MCF 10A (cell line): Measurements from ENCODE around the gene MEIS2. TPM values are rescaled to one million over a fixed set of nuclear protein-coding genes. Genes with fewer than 3 reads are reported as not detected.

ENCODE experiments used
- BruUV-seq: library from RNA; stranded (reverse); fragments of 400-500 nt; replicated peaks from 2 replicates; lab custom pipeline; 2021; lab: Mats Ljungman, UMichigan
- CTCF ChIA-PET: fragments of 300-600 bp; sonication (Branson Sonifier 250); formaldehyde crosslinking; extraction: SDS; loops from one replicate; lab custom pipeline; 2021; ENCODE audit warnings: antibody characterized with exemption, inconsistent platforms; lab: Yijun Ruan, JAX
- POLR2A ChIA-PET: fragments of 300-600, 350-650 bp; sonication (Branson Sonifier 250); formaldehyde crosslinking; extraction: SDS; loops from one replicate; lab custom pipeline; 2020; ENCODE audit warnings: antibody characterized with exemption, inconsistent platforms; lab: Yijun Ruan, JAX
- DNase-seq: peaks from one replicate; pipeline ENCODE4 v3.0.0-alpha.2; 2018; ENCODE audit not compliant: unreplicated experiment
- H3K27ac Mint-ChIP-seq: one replicate; pipeline ENCODE4 v1.8.0; 2022; ENCODE audit warnings: mild to moderate bottlenecking, low read depth, mixed read lengths; ENCODE audit not compliant: unreplicated experiment
- H3K27me3 Mint-ChIP-seq: one replicate; pipeline ENCODE4 v1.8.0; 2022; ENCODE audit warnings: mixed read lengths; ENCODE audit not compliant: insufficient read depth, unreplicated experiment
- H3K36me3 Mint-ChIP-seq: one replicate; pipeline ENCODE4 v1.8.0; 2022; ENCODE audit warnings: mild to moderate bottlenecking, moderate library complexity, mixed read lengths; ENCODE audit not compliant: insufficient read depth, unreplicated experiment
- H3K4me1 Mint-ChIP-seq: one replicate; pipeline ENCODE4 v1.8.0; 2022; ENCODE audit warnings: mixed read lengths; ENCODE audit not compliant: insufficient read depth, unreplicated experiment
- H3K4me3 Mint-ChIP-seq: one replicate; pipeline ENCODE4 v1.8.0; 2022; ENCODE audit warnings: mild to moderate bottlenecking, moderate library complexity, mixed read lengths; ENCODE audit not compliant: unreplicated experiment
- H3K9me3 Mint-ChIP-seq: one replicate; pipeline ENCODE4 v1.8.0; 2022; ENCODE audit warnings: mixed read lengths; ENCODE audit not compliant: unreplicated experiment
- CTCF ChIP-seq: fragments of 200-600 bp; IDR thresholded peaks from one replicate; pipeline ENCODE4 v1.8.0; 2022; ENCODE audit warnings: antibody characterized with exemption, mild to moderate bottlenecking; ENCODE audit not compliant: unreplicated experiment
- intact Hi-C: fragments of 100-400 bp; cut with micrococcal nuclease; formaldehyde crosslinking; loops from 2 replicates; pipeline ENCODE4 v1.14.1; 2022
- total RNA-seq: library from RNA; stranded (reverse); gene quantifications from 2 replicates; pipeline ENCODE4 v1.2.3, GENCODE V29; 2022

Gene MEIS2
- total RNA-seq, 1 experiment from 2014 or later = 6.9 TPM

GRCh38 chr15:36940219-36940618, 160.1 kb downstream of the MEIS2 start:
- CTCF ChIA-PET = no interaction called here

GRCh38 chr15:36938764-36939163, 161.6 kb downstream of the MEIS2 start:
- no peak overlapping the region for H3K4me3 Mint-ChIP-seq
- intact Hi-C loops = no loop called here
- no peak for TF ChIP-seq CTCF
- no peaks in the 10 kb centered on the region for H3K4me1 Mint-ChIP-seq
- ChIA-PET POLR2A (no interaction called here), CTCF (interaction anchor here (0.8 kb wide), 1 partner anchor 421 kb away, joined by 4 read pairs; no protein-coding TSS in a partner anchor)
- H3K27me3 Mint-ChIP-seq = no peaks in the 10 kb centered on the region
- no peaks in the 10 kb centered on the region for H3K36me3 Mint-ChIP-seq
- no peaks in the 10 kb centered on the region for H3K9me3 Mint-ChIP-seq
- no peak for DNase-seq
- BruUV-seq = no TSS peak
- H3K27ac Mint-ChIP-seq = no peak overlapping the region

More at GRCh38 chr15:36940219-36940618, 160.1 kb downstream of the MEIS2 start:
- DNase-seq = no peak
- POLR2A ChIA-PET = interaction anchor here (0.6 kb wide), 1 partner anchor 68 kb away, joined by 3 read pairs; no protein-coding TSS in a partner anchor
- no peaks in the 10 kb centered on the region for H3K4me1 Mint-ChIP-seq
- no peak overlapping the region for H3K27ac Mint-ChIP-seq
- no peak overlapping the region for H3K4me3 Mint-ChIP-seq
- intact Hi-C loops = no loop called here
- H3K27me3 Mint-ChIP-seq = no peaks in the 10 kb centered on the region
- TF ChIP-seq CTCF = no peak
- BruUV-seq = no TSS peak
- H3K36me3 Mint-ChIP-seq = no peaks in the 10 kb centered on the region
- H3K9me3 Mint-ChIP-seq = no peaks in the 10 kb centered on the region

GRCh38 chr15:36938131-36938530, 162.2 kb downstream of the MEIS2 start:
- no peaks in the 10 kb centered on the region for H3K9me3 Mint-ChIP-seq
- TF ChIP-seq CTCF = no peak
- no peaks in the 10 kb centered on the region for H3K36me3 Mint-ChIP-seq
- CTCF ChIA-PET = interaction anchor here (0.8 kb wide), 1 partner anchor 422 kb away, joined by 4 read pairs; no protein-coding TSS in a partner anchor
- H3K27ac Mint-ChIP-seq = no peak overlapping the region
- BruUV-seq = no TSS peak
- H3K4me1 Mint-ChIP-seq = no peaks in the 10 kb centered on the region
- H3K4me3 Mint-ChIP-seq = no peak overlapping the region
- no peaks in the 10 kb centered on the region for H3K27me3 Mint-ChIP-seq
- POLR2A ChIA-PET = no interaction called here
- DNase-seq = no peak
- intact Hi-C loops = no loop called here

DNA sequence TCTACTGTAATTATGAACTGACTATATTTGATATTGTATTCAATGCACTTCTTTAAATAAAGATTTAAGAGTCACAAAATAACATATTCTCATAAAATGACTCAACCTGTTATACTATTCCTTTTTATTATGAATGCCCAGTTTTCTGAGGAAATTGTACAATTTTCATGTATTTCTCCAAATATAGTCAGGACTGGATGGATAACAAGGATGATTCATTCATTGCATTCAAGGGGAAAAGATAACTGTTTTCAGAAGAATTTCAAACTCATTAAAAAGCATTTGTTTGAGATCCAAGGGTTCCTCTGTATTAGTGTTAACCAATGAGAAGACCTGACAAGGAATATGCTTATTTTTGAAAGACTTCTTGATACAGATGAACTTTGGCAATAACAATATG, 163.7 kb downstream of the MEIS2 start:
- H3K27ac Mint-ChIP-seq = no peak overlapping the region
- no peaks in the 10 kb centered on the region for H3K27me3 Mint-ChIP-seq
- H3K4me3 Mint-ChIP-seq = no peak overlapping the region
- no peaks in the 10 kb centered on the region for H3K9me3 Mint-ChIP-seq
- TF ChIP-seq CTCF = no peak
- H3K36me3 Mint-ChIP-seq = no peaks in the 10 kb centered on the region
- CTCF ChIA-PET = interaction anchor here (0.6 to 1.0 kb wide), 2 partner anchors 81 to 157 kb away, joined by 3 read pairs; no protein-coding TSS in a partner anchor
- no peaks in the 10 kb centered on the region for H3K4me1 Mint-ChIP-seq
- POLR2A ChIA-PET = no interaction called here
- intact Hi-C loops = no loop called here
- no TSS peak for BruUV-seq
- no peak for DNase-seq
